Natural killer cell treated with Interleukin-12 subunit alpha and Interleukin-12 subunit beta and Interleukin-15 and Interleukin-18, amount 100 ng/mL, for 72 hours (primary cell): ENCODE measurements around the gene CELF2. TPM values are rescaled to one million over a fixed set of nuclear protein-coding genes. Genes with fewer than 3 reads are reported as not detected.

Experiments used
- ATAC-seq, 2 donors: fragments of 150-1000 bp; cut with Tn5 transposase in 1 of 2; sonication (Bioruptor Pico), chemical (Tn5 transposase) in 1 of 2; 2 replicates each; pipeline ENCODE4 v1.10.0; 2021
- DNase-seq: peaks from one replicate; pipeline ENCODE4 v3.0.0; 2022; ENCODE audit warnings: low spot score
- H3K27ac Mint-ChIP-seq, 2 donors: 1 replicate in 1 of 2; 2 replicates in 1 of 2; pipeline ENCODE4 v1.8.0; 2022; ENCODE audit warnings: mixed read lengths in 2 of 2, mild to moderate bottlenecking in 1 of 2, moderate library complexity in 1 of 2
- H3K27me3 Mint-ChIP-seq, 2 donors: 1 replicate in 1 of 2; 2 replicates in 1 of 2; pipeline ENCODE4 v1.8.0; 2022; ENCODE audit warnings: mixed read lengths in 2 of 2
- H3K36me3 Mint-ChIP-seq: one replicate; pipeline ENCODE4 v1.8.0; 2022; ENCODE audit warnings: mixed read lengths
- H3K4me1 Mint-ChIP-seq, 2 donors: 1 replicate in 1 of 2; 2 replicates in 1 of 2; pipeline ENCODE4 v1.8.0; 2022; ENCODE audit warnings: low read depth in 2 of 2, mixed read lengths in 2 of 2, mild to moderate bottlenecking in 1 of 2
- H3K4me3 Mint-ChIP-seq: one replicate; pipeline ENCODE4 v1.8.0; 2022; ENCODE audit warnings: mixed read lengths
- H3K9me3 Mint-ChIP-seq: 2 replicates; pipeline ENCODE4 v1.8.0; 2022; ENCODE audit warnings: mixed read lengths
- total RNA-seq, 2 donors: library from RNA; stranded (reverse); gene quantifications; one replicate each; pipeline ENCODE4 v1.2.3, GENCODE V29; 2022

CELF2 gene
- total RNA-seq, 2 donors from 2014 or later = 185 to 208 TPM

DNA sequence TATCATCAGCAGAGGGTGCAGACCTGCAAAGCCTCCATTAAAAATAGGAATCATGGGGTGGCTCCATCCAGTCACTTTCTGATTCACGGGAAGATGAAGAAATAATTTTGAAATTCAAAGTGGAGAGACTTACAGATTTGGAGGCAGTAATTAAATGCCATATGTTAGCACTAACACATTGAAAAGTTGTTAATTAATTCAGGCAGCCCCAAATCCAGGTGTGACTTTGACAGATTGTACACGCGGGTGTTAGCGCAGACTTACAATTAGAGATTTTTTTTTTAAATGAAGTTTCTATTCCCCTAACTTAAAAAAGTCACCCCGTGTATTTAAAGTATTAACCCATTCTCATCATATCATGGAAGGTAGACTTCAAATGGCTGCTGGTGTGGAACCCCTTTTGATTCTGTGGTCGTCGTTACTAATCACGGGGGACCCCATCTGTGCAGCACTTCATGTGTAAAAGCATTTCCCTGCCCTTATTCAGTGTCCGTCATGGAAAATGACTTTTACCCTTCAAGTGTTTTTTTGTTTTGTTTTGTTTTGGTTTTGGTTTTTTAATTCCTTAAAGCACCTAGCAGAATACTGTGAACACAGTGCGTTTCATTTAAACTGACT, 235.8 kb downstream of the CELF2 start:
- DNase-seq (no peak), ATAC-seq (no peak)
- H3K4me1 Mint-ChIP-seq = peaks cover 67% of the 10 kb centered on the region in 2 donors
- peaks cover 29% of the 10 kb centered on the region for H3K36me3 Mint-ChIP-seq
- peak overlapping the region; percentile 79 to 86 for H3K27ac Mint-ChIP-seq
- H3K27me3 Mint-ChIP-seq = no peaks in the 10 kb centered on the region
- H3K9me3 Mint-ChIP-seq = no peaks in the 10 kb centered on the region
- H3K4me3 Mint-ChIP-seq = no peak overlapping the region

GRCh38 chr10:11255156-11255555, 237.5 kb downstream of the CELF2 start:
- peaks cover 29% of the 10 kb centered on the region for H3K36me3 Mint-ChIP-seq
- no peaks in the 10 kb centered on the region for H3K27me3 Mint-ChIP-seq
- peak; percentile 21 to 33 for ATAC-seq
- H3K27ac Mint-ChIP-seq = peak overlapping the region; percentile 76 to 86
- no peak overlapping the region for H3K4me3 Mint-ChIP-seq
- H3K9me3 Mint-ChIP-seq = no peaks in the 10 kb centered on the region
- no peak for DNase-seq
- H3K4me1 Mint-ChIP-seq = peaks cover 61 to 64% of the 10 kb centered on the region in 2 donors

GRCh38 chr10:11255796-11256444, 238.2 kb downstream of the CELF2 start:
- peak overlapping the region; percentile 76 to 86 for H3K27ac Mint-ChIP-seq
- ATAC-seq (no peak), DNase-seq (no peak)
- H3K36me3 Mint-ChIP-seq = peaks cover 32% of the 10 kb centered on the region
- peaks cover 57% of the 10 kb centered on the region in 2 donors for H3K4me1 Mint-ChIP-seq
- no peaks in the 10 kb centered on the region for H3K27me3 Mint-ChIP-seq
- H3K9me3 Mint-ChIP-seq = no peaks in the 10 kb centered on the region
- no peak overlapping the region for H3K4me3 Mint-ChIP-seq

- Mint-ChIP-seq H3K27me3 (no peaks in the 10 kb centered on the region), H3K27ac (peak overlapping the region; percentile 76 to 86), H3K9me3 (no peaks in the 10 kb centered on the region), H3K4me3 (no peak overlapping the region), H3K36me3 (peaks cover 37% of the 10 kb centered on the region), H3K4me1 (peaks cover 58 to 62% of the 10 kb centered on the region in 2 donors)
- DNase-seq (no peak), ATAC-seq (no peak)
These were observed 239.2 kb downstream of the CELF2 start for GRCh38 chr10:11256896-11257295.

GRCh38 chr10:11257440-11258090, 239.9 kb downstream of the CELF2 start:
- Mint-ChIP-seq H3K27ac (peak overlapping the region; percentile 76 to 86), H3K9me3 (no peaks in the 10 kb centered on the region), H3K27me3 (no peaks in the 10 kb centered on the region), H3K4me3 (no peak overlapping the region), H3K36me3 (peaks cover 44% of the 10 kb centered on the region), H3K4me1 (peaks cover 65 to 67% of the 10 kb centered on the region in 2 donors)
- DNase-seq (no peak), ATAC-seq (no peak)

GRCh38 chr10:11260170-11260569, 242.5 kb downstream of the CELF2 start:
- DNase-seq (no peak), ATAC-seq (no peak)
- Mint-ChIP-seq H3K4me1 (peaks cover 65 to 79% of the 10 kb centered on the region in 2 donors), H3K27ac (peak overlapping the region; percentile 76 to 86), H3K27me3 (no peaks in the 10 kb centered on the region), H3K9me3 (no peaks in the 10 kb centered on the region), H3K4me3 (no peak overlapping the region), H3K36me3 (peaks cover 53% of the 10 kb centered on the region)

GRCh38 chr10:11261143-11261542, 243.5 kb downstream of the CELF2 start:
- H3K27me3 Mint-ChIP-seq = no peaks in the 10 kb centered on the region
- no peaks in the 10 kb centered on the region for H3K9me3 Mint-ChIP-seq
- no peak overlapping the region for H3K4me3 Mint-ChIP-seq
- H3K36me3 Mint-ChIP-seq = peaks cover 49% of the 10 kb centered on the region
- ATAC-seq (no peak), DNase-seq (no peak)
- peak overlapping the region; percentile 84 to 86 for H3K27ac Mint-ChIP-seq
- peaks cover 65 to 84% of the 10 kb centered on the region in 2 donors for H3K4me1 Mint-ChIP-seq

DNA sequence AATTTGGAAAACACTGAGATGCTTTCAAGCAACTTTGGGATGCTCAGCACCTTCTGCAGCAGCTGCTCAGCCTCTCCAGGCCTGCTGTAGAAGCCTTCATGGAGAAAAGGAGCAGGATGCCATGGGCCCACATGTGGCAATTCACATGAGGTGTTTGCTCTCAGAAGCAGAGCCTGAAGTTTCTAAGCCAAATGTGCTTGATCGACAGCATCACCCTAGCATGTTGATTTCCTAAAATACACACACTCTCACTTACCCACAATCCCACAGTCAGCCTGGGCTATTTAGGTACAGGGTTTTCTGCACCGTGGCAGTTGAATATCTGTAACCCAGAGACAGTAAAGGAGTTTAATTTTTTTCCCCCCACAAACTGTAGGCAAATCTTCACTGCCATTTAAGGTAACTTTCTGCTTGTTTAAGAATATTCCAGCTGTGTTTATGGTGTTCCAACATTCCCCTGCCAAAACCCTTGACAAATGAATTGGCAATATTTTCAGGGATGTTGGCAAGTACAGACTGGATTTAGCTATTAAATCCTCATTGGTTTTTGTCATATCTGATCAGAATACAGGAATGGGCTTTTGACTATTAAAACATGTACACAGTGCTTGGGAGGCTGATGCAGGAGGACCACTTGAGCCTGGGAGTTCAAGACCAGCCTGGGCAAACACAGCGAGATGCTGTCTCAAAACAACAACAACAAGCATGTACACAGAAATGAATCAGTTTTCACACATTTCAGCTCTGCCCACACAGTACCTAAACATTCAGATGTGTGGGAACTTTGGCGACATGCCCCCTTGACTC, 244.2 kb downstream of the CELF2 start:
- H3K4me1 Mint-ChIP-seq = peaks cover 66 to 89% of the 10 kb centered on the region in 2 donors
- H3K27ac Mint-ChIP-seq = peak overlapping the region; percentile 84 to 86
- H3K36me3 Mint-ChIP-seq = peaks cover 52% of the 10 kb centered on the region
- DNase-seq = no peak
- H3K4me3 Mint-ChIP-seq = no peak overlapping the region
- no peaks in the 10 kb centered on the region for H3K27me3 Mint-ChIP-seq
- H3K9me3 Mint-ChIP-seq = no peaks in the 10 kb centered on the region
- peak; percentile 31 to 49 for ATAC-seq

- Mint-ChIP-seq H3K9me3 (no peaks in the 10 kb centered on the region), H3K4me1 (peaks cover 66 to 89% of the 10 kb centered on the region in 2 donors), H3K36me3 (peaks cover 54% of the 10 kb centered on the region), H3K27me3 (no peaks in the 10 kb centered on the region), H3K27ac (peak overlapping the region; percentile 84 to 86), H3K4me3 (no peak overlapping the region)
- DNase-seq (no peak), ATAC-seq (no peak)
These were observed 245.0 kb downstream of the CELF2 start for GRCh38 chr10:11262494-11263345.

GRCh38 chr10:11263767-11264166, 246.1 kb downstream of the CELF2 start:
- no peaks in the 10 kb centered on the region for H3K9me3 Mint-ChIP-seq
- no peak for ATAC-seq
- DNase-seq = no peak
- H3K27me3 Mint-ChIP-seq = no peaks in the 10 kb centered on the region
- peaks cover 60 to 88% of the 10 kb centered on the region in 2 donors for H3K4me1 Mint-ChIP-seq
- peak overlapping the region; percentile 20 for H3K4me3 Mint-ChIP-seq
- peaks cover 46% of the 10 kb centered on the region for H3K36me3 Mint-ChIP-seq
- H3K27ac Mint-ChIP-seq = peak overlapping the region; percentile 84 to 86

GRCh38 chr10:11264296-11265048, 246.8 kb downstream of the CELF2 start:
- Mint-ChIP-seq H3K36me3 (peaks cover 51% of the 10 kb centered on the region), H3K4me1 (peaks cover 61 to 90% of the 10 kb centered on the region in 2 donors), H3K27ac (peak overlapping the region; percentile 84 to 86), H3K9me3 (no peaks in the 10 kb centered on the region), H3K4me3 (peak overlapping the region; percentile 20), H3K27me3 (no peaks in the 10 kb centered on the region)
- peak in 1 of 2 donors; percentile 31 for ATAC-seq
- DNase-seq = no peak

GRCh38 chr10:11265484-11265883, 247.8 kb downstream of the CELF2 start:
- H3K4me3 Mint-ChIP-seq = peak overlapping the region; percentile 20
- H3K4me1 Mint-ChIP-seq = peaks cover 66 to 95% of the 10 kb centered on the region in 2 donors
- H3K27ac Mint-ChIP-seq = peak overlapping the region; percentile 84 to 86
- no peaks in the 10 kb centered on the region for H3K27me3 Mint-ChIP-seq
- ATAC-seq (no peak), DNase-seq (no peak)
- H3K9me3 Mint-ChIP-seq = no peaks in the 10 kb centered on the region
- H3K36me3 Mint-ChIP-seq = peaks cover 48% of the 10 kb centered on the region
